ENCODE results near the gene SORCS2.

Gene SORCS2

DNA sequence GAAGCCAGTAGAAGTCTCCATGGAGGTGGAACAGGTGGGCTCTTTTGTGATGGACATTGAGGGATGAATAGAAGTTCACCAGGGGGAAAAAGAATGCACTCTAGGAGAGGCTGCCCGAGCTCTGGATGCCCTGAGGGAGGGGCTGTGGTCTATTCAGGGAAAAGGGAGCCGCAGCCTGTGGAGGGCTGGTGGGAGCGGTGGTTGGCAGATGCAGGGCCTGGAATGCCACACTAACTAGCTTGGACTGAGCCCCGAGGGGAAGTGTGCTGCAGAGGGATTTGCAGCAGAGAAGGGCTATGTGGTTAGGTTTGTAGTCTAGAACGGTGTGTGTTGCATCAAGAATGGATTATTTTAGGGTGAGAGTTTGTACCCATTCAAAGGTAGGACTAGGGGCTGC, 271.9 kb downstream of the SORCS2 start:
- no peak for DNase-seq

DNA sequence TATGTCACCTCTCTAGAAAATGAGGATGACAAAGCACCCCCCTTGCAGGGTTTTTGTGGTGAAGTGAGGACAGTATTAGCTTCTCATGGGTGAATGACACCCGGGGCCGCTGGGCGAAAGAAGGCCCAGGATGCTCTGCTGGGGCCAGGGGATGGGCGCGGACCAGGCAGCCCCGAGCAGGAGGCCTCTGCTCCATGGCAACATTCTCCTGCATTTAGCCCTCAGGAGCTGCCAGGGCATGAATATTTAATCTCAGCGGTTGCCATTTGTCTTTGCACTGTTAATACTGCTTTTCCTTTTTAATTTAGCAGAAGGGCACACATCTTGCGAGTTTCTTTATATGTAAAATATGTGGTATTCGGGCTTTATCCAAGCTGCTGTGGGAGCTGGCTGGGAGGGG, 272.7 kb downstream of the SORCS2 start:
- no peak for DNase-seq

DNA sequence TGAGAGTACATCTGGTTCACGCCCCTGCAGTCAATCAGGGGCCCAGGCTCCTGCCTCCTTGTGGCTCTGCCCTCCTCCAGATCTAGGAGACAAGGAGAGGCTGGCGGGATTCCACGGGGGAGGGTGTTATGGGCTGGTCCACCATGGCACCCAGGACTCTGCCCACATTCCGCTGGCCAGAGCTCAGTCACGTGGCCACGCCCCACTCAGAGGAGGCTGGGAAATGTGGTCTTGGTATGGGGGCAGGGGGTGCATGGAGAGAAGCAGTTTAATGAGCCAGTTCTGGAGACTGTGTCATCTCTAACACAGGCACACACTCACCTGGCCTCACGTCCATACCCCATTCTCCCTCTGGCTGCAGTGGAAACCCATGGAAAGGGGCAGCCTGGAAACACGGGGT, 273.9 kb downstream of the SORCS2 start:
- DNase-seq = no peak

DNA sequence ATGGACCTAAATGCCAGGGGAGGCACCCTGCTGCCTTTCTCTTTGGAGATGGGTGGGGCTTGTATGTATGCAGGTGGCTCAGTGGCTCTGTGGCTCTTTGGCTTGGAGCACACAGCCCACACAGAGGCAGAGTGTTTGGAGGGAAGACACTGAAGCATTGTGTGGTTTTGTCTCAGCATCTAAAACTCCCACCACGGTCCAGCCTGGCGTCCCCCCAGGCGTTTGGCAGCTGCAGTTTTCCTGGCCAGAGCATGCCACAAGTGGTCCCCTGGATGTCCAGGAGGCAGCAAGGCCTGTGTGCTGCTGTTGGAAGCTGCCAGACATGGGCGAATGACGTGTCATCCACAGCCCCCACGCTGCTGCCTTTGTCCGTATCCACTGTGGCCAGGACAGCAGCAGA, 274.6 kb downstream of the SORCS2 start:
- DNase-seq = no peak

DNA sequence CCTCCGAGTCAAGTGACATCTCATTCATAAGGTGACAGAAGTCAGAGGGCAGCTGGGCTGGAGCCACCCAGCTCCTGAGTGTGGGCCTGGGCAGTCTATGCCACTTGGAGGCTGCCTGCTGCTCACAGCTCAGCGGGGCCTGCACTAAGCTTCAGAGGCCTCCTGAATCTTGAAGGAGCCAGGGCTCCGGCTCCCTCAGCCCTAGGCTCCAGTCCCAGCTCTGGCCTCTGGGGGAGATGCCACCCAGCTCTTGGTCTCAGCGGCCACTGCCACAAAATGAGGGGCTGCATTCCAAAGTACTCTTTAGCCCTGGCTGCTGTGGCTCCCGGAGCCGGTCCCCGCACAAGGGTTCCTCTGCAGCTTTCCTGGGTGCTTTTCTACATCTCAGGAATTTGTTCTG, 275.1 kb downstream of the SORCS2 start:
- DNase-seq = no peak

DNA sequence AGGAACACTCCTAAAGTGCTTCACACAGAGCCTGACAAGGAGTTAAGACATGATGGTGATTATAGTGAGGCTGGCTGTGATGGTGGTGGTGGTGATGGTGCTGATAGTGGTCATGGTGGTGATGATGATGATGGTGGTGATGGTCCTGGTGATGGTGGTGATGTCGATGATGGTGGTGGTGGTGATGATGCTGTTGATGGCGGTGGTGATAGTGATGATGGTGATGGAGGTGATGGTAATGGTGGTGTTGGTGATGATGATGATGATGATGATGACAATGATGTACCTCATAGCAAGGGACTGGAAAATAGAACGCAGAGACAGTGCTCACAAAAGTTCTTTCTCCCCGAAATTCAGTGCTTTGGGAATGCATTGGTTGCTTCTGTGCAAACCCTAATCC, 276.7 kb downstream of the SORCS2 start:
- no peak for DNase-seq

DNA sequence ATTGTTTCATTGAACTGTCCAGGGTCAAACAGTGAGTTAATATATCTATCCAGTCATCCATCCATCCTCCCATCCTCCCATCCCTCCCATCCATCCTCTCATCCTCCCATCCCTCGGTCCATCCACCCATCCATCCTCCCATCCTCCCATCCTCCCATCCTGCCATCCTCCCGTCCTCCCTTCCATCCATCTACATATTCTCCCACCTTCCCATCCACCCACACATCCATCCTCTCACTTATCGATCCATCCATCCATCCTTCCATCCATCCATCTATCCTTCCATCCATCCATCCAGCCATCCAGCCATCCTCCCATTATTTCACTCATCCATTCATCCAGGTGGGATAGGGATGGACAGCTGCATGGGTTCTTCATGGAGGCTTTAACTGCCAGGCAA, 277.8 kb downstream of the SORCS2 start:
- DNase-seq = no peak

DNA sequence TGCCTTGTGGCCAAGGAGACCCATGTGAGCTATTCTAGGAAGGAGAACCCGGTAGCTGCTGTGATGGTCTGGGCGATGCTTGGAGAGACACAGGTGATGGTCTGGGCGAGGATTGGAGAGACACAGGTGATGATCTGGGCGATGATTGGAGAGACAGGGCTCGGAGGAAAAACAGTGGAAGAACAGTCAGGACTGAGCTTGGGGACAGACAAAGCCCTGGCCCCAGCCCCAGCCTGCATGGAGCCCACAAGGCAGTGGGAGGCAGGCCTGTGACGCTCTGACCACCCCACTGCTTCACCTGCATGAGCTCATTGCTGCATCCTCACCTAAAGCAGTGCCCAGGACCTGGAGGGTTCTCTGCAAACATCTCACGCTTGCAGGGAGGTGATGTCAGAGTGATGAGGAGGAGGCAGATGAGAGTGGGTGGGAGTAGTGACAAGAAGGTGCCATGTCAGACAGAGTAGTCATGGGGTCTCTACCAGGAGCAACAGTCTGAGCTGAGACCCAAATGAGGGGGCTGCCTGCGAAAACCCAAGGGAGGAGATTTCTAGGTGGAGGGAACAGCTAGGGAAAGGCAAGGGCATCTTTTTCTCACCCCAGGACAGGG, 278.3 kb downstream of the SORCS2 start:
- no peak for DNase-seq

DNA sequence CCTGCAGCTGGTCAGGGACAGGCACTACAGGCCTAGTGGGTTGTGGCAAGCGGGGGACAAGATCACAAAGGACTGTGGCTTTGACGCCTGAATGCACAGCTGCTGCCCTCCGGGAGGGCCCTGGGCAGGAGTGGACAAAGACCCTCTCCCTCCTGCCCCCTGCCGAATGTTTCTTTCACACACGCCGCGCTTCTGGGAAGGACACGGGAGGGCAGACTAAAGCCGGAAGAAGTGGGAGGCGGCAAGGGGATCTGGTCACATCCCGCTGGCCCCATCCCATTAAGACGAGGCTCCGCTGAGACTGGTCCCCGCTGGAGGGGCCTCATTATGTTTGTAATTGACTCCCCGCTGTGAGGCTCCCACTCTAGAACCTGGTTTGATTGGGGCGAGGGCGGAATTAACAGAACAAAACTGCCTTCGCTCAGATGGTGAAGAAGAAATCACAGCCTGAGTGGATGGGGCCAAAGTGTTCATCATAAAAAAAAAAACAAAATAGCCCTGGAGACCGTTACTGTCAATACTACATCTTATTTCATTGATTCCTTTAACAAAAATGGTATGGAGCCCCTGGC, 280.2 kb downstream of the SORCS2 start:
- DNase-seq = no peak

DNA sequence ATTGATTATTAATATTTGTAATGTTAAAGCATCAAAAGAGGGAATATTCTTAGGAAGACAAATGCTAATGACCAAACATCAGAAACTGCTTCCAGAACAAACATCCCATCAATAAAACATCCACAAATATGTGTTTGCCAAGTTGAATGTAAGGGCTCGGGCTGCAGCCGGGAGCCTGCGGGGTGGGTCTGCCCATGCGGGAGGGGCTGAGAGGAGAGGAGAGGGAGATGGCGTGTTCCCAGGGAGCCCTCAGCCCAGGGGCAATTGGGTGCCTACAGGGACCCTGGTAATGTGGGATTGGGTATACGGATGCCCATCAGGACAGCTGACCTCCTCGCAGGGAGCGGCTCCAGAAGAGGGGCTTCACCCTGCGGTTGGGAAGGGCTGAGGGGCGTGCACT, 280.7 kb downstream of the SORCS2 start:
- no peak for DNase-seq

DNA sequence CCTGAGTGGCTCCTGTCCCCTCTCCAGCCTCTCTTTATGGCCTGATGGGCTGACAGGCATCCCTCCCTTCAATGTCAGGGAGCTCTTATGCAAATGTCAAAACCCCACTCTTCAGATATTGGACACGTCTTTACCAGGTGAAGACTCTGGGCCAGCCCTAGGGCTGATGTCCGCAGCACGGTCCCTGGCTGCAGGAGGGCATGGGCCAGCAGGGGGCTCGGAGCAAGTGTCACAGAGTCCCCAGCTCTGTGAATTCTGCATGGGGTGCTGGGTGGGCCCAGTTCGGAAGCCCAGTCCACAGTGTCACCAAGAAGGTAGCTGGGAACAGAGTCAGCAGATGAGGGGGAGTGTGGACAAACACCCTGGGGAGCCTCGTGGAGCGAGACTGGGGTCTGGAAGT, 282.0 kb downstream of the SORCS2 start:
- DNase-seq = no peak

DNA sequence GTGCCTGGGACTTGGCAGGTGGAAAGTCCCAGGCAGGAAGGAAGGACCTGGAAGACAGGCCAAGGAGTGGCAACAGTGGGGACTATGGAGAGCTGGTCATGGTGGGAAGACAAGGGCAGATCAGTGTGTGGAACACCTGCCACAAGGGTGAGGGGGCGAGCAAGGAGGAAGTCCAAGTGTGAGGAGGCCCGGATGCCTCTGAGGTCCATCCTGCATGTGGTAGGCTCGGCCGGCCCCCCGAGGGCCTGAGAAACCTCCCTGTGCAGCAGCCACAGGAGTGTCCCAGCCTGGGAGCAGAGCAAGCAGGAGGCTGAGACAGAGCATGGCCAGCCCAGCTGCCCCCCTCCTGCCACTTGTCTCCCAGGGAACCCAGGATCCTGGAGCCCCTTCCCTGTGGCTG, 282.9 kb downstream of the SORCS2 start:
- DNase-seq = no peak

DNA sequence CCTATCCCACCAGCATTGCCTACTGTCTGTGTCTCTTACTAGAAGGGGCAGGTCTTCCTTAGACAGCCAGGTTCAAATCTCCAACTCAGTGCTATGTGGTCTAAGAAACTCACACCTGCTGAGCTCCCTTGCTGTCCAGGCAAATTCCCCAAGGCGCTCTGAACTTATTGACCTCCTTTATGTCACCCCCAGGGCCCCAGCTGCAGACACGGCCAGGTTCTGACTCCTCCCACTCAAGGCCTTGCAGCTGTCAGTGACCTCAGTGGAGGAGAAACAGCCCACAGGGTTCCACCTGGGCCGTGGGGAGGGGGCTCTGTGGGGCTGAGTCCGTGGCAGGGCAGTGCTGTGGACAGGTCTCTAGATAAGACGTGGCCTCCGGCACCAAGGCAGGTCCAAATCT, 284.5 kb downstream of the SORCS2 start:
- DNase-seq = no peak

DNA sequence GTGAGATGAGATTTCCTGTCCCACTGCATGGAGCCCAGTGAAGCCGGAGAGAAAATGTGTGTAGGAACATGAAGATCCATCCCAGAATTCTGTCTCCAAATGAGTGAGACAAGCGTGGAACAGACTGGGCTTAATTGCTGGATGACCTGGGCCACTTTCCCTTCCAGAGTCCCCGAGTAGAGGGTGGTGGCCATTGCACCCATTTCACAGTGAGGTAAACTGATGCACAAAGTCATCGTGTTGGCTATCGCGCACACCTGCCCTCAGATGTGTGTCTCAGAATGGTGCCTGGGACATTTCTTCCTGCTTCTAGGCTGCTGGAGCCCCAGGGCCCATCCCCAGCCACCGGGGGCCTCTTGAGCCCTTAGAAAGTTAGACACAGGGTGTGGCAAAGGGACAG, 285.4 kb downstream of the SORCS2 start:
- DNase-seq = no peak

DNA sequence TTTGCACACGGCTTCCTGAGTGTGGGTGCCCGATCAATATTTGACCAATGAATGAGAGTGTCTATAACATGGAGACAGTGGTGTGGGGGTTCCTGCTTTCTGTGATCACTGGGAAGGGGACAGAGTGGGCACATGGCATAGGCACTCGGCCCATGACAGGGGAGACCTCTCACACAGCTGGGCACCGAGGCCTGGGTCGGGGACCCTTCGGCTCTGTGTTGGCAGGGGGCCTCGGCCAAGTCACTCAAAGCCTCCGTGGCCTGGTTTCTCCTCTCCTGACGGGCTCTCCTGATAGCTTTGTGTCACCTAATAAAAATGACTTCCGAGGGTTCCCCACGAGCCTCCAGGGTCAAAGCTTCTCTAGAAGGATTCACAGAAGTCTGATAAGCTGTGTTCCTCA, 286.3 kb downstream of the SORCS2 start:
- DNase-seq = no peak

DNA sequence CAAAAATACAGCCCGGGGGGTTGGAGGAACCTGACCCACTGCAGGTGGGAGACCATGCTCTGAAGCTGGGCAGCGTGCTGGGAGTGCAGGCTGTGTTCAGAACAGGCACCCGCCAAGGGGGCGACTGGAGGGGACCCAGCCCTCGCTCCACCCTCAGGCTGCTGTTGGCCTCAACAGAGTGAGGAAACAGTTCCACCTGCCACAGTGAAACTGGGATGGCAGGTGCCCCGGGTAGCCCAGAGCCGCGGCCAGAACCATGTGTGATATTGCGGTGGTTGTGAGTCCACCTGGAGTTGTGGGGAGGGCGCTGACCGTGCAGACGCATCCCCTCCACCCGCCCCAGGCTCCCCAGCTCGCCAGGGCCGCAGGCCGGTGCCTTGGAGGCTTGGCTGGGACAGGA, 288.1 kb downstream of the SORCS2 start:
- DNase-seq = no peak

DNA sequence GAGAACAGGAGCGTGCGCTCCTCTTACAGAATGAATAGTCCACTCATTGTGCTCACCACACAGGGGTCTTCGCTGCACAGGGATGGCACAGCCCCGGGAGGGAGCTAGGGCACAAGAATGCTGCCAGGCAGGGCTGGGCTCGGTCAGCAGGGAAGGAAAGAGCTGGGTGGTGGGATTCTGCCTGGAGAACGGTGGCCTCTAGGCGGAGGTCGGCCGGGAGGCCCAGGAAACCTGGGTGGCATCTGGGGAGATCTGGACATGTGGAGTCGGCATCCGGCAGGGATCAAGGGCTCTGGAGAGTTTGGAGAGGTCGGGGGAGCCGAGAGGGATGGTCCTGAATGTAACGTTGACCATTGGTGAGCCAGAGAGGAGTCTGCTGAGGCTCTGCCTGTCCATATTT, 288.9 kb downstream of the SORCS2 start:
- no peak for DNase-seq

DNA sequence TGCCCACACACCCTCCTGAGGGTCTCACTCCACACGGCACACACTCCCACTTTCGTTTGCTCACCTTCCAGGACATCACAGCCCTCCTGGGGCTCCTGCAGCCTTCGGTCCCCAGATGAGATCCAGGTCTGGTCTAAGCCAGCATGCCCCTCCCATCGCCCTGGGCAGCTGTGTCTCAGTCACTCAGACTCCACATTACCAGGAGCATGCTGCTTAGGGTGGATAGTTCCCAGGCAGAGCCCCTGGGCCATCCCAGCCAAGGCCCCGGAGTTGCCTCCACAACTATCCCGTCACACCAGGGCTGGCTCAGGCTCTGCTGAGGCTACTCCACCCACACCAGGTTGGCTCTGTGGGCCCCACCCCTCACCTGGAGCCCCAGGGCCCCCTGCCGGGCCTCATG, 292.8 kb downstream of the SORCS2 start:
- peak; percentile 34 for DNase-seq

DNA sequence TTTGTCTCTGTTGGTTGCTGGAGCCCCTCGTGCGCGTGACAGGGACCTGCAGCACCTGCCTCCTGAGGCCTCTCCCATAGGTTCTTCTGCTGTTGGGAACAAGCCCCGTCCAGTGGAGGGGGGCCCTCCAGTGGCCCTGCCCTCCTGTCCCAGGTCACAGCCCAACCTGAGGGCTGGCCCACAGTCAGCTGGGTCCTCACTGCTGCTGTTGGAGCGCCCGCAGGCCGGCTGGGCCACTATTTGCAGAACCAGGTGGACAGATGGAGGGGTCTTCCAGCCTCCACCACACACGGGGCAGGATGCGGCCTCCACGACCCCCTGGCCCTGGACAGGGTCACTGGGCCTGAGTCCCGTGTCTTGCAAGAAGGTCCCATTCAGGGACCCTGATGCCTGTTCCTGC, 293.8 kb downstream of the SORCS2 start:
- no peak for DNase-seq

DNA sequence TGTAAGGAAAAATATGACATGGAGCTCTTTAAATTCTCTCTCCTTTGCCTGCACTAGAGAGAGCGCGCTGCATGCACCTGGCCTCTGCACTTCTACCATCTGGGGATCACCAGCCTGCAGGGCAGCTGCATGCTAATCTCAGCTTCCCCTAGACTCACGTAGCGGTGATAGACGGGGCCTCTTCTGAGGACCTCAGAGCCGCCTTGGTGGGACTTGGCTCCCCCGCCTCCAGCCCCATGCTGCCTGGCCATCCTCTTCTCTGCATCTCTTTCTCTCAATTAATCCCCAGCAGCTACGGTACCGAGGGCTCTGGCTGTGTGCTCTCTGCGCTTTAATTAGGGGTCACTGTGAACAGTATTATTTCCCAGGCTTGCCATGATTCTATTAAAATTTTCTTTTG, 295.2 kb downstream of the SORCS2 start:
- peak; percentile 12 for DNase-seq

DNA sequence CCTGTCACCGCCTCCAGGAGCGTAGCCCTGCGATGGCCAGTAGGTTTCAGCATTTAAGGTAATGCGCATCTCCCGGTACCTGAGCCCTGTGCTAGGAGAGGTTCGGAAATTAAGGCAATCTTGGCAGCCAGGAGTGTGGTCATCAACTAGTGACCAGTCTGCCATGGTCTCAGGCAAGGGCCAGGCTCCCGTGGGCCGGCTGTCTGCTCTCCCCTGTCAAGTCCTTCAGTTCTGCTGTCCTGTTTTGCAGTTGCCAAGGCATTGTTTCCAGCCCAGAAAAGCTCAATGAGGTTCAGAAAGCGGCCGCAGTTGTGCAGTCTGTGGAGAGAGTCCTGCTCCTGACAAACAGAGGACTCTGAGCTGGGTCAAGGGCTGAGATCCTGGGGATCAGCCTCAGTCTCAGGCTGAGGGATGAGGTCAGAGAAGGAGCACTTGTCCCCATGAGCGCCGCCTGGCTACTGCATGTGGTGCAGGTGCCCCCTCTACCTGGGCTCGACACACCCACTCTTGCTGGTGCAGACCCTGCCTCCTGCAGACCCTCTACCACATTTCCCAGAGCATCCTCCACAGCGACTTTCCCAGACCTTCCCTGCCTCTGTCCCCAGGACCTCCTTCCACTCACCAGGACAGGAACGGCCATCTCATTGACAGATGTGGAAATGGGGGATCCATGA, 295.8 kb downstream of the SORCS2 start:
- DNase-seq = no peak

DNA sequence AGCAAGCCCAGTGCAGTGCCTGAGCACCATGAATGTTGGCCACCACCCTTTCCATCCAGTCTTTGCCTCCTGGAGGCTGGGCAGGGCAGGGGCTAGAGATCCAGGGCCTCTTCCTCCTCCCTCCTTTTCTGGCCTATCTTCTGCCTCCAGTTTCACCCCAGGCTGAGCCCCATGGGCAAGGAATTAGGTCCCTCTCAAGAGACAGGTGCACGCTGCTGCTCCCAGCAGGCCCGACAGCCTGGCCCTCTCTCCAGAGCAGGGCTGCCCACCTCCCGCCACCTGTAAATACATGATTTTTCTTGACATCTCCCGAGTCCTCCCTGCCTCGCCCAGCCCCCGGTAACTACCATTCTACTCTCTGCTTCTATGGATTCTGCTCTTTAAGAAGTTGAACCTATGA, 299.6 kb downstream of the SORCS2 start:
- DNase-seq = no peak

DNA sequence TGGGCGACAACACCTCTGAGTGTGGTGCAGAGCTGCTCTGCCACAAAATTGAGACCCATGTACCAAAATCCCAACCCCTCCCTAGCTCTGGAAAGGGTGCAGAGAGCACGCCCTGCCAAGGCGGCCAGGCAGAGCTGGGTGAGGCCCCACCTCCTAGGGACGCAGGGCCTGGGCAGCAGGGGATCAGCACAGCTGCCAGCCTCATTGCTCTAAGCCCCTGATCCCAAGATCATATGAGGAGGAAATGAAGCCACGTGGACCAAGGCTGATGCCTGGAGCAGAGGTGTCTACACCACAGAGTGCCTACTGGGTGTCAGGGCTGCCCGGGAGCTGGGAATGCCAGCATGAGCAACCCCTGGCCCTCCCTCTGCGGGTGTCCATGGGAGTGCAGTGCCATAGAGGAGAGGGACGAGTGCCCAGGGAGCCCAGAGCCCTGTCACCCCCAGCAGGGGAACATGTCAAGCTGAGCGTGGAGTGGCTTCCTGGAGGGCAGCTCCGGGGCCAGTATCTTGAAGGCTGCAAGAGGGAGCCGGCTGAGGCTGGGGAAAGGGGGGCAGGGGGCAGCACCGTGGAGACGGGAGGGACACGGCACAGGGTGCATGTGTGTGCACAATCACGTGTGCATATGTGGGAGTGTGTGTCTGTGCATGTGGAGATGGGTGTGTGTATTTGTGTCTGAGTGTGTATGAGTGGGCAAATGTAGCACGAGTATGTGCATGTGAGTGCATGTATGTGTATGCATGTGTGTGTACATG, 306.3 kb downstream of the SORCS2 start:
- DNase-seq = no peak

DNA sequence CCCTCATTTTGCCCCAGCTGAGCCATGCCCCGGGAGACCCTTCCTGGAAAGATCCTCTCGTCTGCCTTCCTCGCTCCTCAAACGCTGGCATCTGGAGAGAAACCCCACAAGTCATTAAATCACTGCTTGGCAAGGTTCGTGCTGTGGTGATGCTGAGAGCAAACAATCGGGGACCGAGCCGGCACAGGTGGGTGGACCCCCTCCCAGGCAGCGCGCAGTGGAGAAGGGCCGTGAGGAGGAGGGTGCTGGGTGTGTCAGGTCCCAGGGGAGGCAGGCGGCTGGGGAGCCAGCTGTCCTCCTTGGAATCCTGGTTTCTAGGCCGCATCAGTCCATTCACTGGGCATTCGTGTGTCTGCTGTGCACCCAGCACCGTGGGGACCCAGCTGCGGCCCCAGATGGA, 307.3 kb downstream of the SORCS2 start:
- no peak for DNase-seq

All from NCI-H510A (cell line).